Measurements from ENCODE around the gene CAPS2. TPM values are rescaled to one million over a fixed set of nuclear protein-coding genes. Genes with fewer than 3 reads are reported as not detected.
"Not testable (repeated sequence)": the region's sequence is repeated elsewhere in the genome, so short reads cannot be mapped to it uniquely, and the experiment has no call there.

CAPS2 gene
- total RNA-seq, 1 donor from 2014 or later, result 6.6 TPM

DNA sequence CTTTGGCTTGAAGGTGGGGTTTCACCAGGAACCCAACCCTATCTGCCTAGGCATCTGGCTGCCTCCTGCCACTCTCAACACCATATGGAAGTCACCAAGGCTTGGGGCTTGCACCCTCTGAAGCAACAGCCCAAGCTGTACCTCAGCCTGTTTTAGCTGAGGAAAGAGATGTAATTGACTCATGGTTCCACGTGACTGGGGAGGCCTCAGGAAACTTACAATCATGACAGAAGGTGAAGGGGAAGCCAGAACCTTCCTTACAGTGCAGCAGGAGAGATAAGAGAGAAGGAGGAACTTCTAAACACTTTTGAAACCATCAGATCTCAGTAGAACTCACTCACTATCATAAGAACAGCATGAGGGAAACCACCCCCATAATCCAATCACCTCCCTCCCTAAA lies 31.3 kb upstream of the CAPS2 start:
- Mint-ChIP-seq H3K4me1 (peaks cover 6% of the 10 kb centered on the region), H3K27ac (ENCODE audit: unreplicated experiment) (peak overlapping the region; percentile 71), H3K9me3 (peaks cover 5% of the 10 kb centered on the region), H3K27me3 (ENCODE audit: low read depth) (no peaks in the 10 kb centered on the region), H3K36me3 (ENCODE audit: low read depth) (no peaks in the 10 kb centered on the region), H3K4me3 (no peak overlapping the region)
- no peak for DNase-seq (ENCODE audit: low read depth, low spot score)
- TF ChIP-seq, protein P1, sequence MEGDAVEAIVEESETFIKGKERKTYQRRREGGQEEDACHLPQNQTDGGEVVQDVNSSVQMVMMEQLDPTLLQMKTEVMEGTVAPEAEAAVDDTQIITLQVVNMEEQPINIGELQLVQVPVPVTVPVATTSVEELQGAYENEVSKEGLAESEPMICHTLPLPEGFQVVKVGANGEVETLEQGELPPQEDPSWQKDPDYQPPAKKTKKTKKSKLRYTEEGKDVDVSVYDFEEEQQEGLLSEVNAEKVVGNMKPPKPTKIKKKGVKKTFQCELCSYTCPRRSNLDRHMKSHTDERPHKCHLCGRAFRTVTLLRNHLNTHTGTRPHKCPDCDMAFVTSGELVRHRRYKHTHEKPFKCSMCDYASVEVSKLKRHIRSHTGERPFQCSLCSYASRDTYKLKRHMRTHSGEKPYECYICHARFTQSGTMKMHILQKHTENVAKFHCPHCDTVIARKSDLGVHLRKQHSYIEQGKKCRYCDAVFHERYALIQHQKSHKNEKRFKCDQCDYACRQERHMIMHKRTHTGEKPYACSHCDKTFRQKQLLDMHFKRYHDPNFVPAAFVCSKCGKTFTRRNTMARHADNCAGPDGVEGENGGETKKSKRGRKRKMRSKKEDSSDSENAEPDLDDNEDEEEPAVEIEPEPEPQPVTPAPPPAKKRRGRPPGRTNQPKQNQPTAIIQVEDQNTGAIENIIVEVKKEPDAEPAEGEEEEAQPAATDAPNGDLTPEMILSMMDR (conservative IDR thresholded peaks at IDR 0.05), result no peak

DNA sequence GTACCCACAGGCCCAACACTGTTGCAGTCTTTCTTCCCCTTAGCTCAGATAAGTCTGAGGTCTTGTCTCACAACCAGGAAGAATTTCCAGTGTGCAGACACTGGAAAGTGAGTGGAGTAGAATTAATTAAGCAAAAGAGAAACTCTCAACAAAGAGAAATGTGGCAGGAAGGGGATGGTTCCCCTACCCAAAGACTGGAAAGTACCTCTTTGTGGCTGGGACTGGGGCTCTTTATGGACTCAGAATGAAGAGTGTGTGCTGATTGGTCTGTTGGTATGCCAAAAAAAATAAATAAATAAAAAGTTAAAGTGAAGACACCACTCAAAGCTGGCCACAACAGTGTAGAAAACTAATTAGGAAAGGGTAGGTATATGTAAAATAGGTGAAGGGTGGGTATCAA lies 30.8 kb upstream of the CAPS2 start:
- Mint-ChIP-seq H3K9me3 (peaks cover 5% of the 10 kb centered on the region), H3K27me3 (ENCODE audit: low read depth) (no peaks in the 10 kb centered on the region), H3K36me3 (ENCODE audit: low read depth) (no peaks in the 10 kb centered on the region), H3K4me1 (peaks cover under 1% of the 10 kb centered on the region), H3K27ac (ENCODE audit: unreplicated experiment) (no peak overlapping the region), H3K4me3 (no peak overlapping the region)
- no peak for DNase-seq (ENCODE audit: low read depth, low spot score)
- TF ChIP-seq, protein P1 (conservative IDR thresholded peaks at IDR 0.05), result no peak

DNA sequence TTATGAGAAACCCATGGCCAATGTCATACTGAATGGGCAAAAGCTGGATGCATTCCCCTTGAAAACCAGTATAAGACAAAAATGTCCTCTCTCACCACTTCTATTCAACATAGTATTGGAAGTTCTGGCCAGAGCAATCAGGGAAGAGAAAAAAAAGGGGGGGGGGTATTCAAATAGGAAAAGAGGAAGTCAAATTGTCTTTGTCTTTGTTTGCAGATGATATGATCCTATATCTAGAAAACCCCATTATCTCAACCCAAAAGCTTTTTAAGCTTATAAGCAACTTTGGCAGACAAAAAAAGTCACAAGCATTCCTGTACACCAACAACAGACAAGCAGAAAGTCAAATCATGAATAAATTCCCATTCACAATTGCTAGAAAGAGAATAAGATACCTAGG lies 23.9 kb upstream of the CAPS2 start:
- Mint-ChIP-seq H3K36me3 (ENCODE audit: low read depth) (peaks cover 24% of the 10 kb centered on the region), H3K27ac (ENCODE audit: unreplicated experiment) (peak overlapping the region; percentile 62), H3K4me3 (no peak overlapping the region), H3K27me3 (ENCODE audit: low read depth) (no peaks in the 10 kb centered on the region), H3K4me1 (no peaks in the 10 kb centered on the region), H3K9me3 (peaks cover 19% of the 10 kb centered on the region)
- TF ChIP-seq, protein P1 (conservative IDR thresholded peaks at IDR 0.05), result no peak
- DNase-seq (ENCODE audit: low read depth, low spot score), result no peak

DNA sequence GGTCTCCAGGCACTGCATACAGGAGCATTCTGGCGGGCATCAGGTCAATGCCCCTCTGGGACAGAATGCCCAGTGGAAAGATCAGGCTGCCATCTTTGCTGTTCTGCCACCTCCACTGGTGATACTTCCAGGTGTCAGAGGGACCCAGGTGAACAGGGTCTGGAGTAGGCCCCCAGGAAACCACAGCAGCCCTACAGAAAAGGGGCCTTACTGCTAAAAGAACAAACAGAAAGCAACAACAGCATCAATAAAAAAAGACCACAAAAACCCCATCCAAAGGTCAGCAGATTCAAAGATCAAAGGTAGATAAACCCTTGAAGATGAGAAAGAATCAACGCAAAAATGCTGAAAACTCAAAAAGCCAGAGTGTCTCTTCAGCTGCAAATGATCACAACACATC lies 20.3 kb upstream of the CAPS2 start:
- Mint-ChIP-seq H3K9me3 (peaks cover 19% of the 10 kb centered on the region), H3K4me1 (no peaks in the 10 kb centered on the region), H3K27ac (ENCODE audit: unreplicated experiment) (no peak overlapping the region), H3K36me3 (ENCODE audit: low read depth) (peaks cover 24% of the 10 kb centered on the region), H3K4me3 (no peak overlapping the region), H3K27me3 (ENCODE audit: low read depth) (no peaks in the 10 kb centered on the region)
- TF ChIP-seq, protein P1 (conservative IDR thresholded peaks at IDR 0.05), result no peak
- no peak for DNase-seq (ENCODE audit: low read depth, low spot score)

DNA sequence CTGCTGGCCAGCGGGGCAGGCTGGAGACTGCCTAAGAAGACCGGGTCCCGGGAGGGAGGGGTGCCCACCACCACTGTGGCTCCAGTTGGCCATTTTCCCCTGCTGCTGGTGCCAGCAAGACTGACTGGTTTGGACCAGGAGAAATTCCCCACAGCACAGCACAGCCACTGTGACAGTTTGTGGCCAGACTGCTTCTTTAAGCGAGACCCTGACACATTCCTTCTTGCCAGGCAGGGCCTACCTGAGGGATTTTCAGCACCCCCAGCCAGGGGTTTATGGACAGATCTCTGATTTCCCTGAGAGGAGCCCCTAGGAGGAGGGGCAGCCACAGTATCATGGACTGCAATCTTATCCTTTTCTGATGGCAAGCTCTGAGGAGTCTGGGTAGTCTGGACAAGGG lies 19.8 kb upstream of the CAPS2 start:
- Mint-ChIP-seq H3K27ac (ENCODE audit: unreplicated experiment) (no peak overlapping the region), H3K4me3 (no peak overlapping the region), H3K4me1 (no peaks in the 10 kb centered on the region), H3K9me3 (peaks cover 17% of the 10 kb centered on the region), H3K27me3 (ENCODE audit: low read depth) (no peaks in the 10 kb centered on the region), H3K36me3 (ENCODE audit: low read depth) (peaks cover 20% of the 10 kb centered on the region)
- DNase-seq (ENCODE audit: low read depth, low spot score), result no peak
- TF ChIP-seq, protein P1 (conservative IDR thresholded peaks at IDR 0.05), result no peak

DNA sequence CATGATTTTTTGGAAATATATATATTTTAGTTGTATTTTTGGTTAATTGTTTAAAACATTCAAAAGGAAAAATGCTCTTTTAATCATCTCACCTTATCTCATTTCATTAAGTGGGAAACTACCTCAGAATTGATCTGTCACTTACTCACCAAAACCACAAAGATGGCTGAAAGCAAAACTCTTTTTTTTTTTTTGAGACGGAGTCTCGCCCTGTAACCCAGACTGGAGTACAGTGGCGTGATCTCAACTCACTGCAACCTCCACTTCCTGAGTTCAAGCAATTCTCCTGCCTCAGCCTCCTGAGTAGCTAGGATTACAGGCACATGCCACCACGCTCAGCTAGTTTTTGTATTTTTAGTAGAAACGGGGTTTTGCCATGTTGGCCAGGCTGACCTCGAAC lies 16.1 kb upstream of the CAPS2 start:
- H3K4me3 Mint-ChIP-seq; H3K36me3 Mint-ChIP-seq (ENCODE audit: low read depth); DNase-seq (ENCODE audit: low read depth, low spot score): not testable (repeated sequence)

More for the DNA sequence above, 16.1 kb upstream of the CAPS2 start:
- H3K4me1 Mint-ChIP-seq; H3K27ac Mint-ChIP-seq (ENCODE audit: unreplicated experiment); H3K9me3 Mint-ChIP-seq; H3K27me3 Mint-ChIP-seq (ENCODE audit: low read depth): not testable (repeated sequence)

All from neural crest cell (in vitro differentiated cells).